RWPE1 (cell line): Measurements from ENCODE around the gene NPNT.

ENCODE experiments used
- CTCF ChIA-PET: fragments of 350-600 bp; sonication (Branson Sonifier 250); formaldehyde crosslinking; extraction: SDS; loops from one replicate; lab custom pipeline; 2021; lab: Yijun Ruan, JAX
- POLR2A ChIA-PET: fragments of 400-600 bp; formaldehyde crosslinking; extraction: SDS; loops from one replicate; lab custom pipeline; 2020; ENCODE audit warnings: antibody characterized with exemption; ENCODE audit not compliant: low non-redundant PET; lab: Yijun Ruan, JAX
- DNase-seq: peaks from one replicate; pipeline ENCODE4 v3.0.0; 2012; ENCODE audit warnings: low spot score
- H3K27ac ChIP-seq: fragments of 450-650 bp; 2 replicates; pipeline ENCODE4 v1.5.1; 2017
- CTCF ChIP-seq: fragments of 450-650 bp; conservative IDR thresholded peaks from 2 replicates; pipeline ENCODE4 v1.5.1; 2017; ENCODE audit warnings: low read depth, mild to moderate bottlenecking

NPNT gene

DNA sequence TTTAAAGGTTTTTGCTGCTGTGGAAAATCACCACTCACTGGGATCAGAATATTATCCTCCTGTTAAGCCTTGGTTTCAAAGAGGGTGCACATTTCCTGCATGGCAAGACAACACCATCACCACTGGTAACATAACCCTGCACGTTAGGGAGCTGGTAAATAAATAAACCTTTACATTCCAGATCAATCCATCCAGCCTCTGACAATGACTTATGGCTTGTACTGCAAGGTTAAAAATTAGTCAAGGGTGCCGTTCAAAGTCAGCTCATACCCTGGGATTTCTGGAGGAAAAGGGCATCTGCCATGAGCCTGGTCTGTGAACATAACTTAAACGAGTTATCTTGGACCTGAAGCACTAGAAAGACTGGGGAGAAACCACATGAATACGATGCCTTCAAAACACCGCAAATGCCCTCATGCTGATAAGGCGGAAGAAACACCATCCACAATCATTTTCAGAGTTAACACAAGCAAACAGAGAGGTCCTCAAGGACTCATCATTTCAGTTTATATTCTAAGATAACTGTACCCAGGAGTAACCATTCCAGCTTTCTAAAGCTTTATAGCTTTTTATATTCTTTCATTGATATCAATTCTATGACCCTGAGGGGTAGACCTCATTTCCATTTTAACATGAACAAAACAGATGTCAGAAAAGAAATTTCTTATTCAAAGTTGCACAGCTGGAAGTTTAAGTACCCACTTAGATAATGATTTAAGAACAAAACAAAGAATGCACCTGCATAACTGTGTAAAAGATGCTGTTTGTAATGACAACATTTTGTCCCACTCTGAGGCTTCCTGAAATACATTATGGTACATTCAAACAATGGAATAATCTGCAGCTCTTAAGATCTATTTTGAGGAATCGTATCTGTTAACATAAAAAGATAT, 103.1 kb downstream of the NPNT start:
- no peak overlapping the region for H3K27ac ChIP-seq
- no peak for DNase-seq
- ChIA-PET POLR2A (no interaction called here), CTCF (no interaction called here)
- no peak for TF ChIP-seq CTCF

DNA sequence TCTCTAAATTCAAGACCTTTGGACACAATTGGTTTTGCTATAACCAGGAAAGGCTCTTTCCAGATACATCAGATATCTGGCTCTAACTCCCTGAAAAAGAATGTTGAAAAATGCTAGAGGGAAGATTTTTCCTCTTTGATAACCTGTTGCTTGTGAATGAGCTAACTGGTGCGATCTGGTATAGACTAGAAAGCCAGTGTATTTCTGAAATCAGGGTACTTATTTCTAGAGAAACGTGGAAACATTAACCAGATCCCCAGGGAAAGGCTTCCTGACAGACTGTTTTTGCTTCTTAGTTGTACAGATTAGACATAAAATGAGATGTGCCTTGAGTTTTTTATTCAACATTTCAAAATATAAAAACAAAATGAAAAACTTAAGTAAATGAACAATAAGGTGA, 107.7 kb downstream of the NPNT start:
- no peak overlapping the region for H3K27ac ChIP-seq
- DNase-seq, result no peak
- ChIA-PET CTCF (no interaction called here), POLR2A (no interaction called here)
- TF ChIP-seq CTCF, result no peak

DNA sequence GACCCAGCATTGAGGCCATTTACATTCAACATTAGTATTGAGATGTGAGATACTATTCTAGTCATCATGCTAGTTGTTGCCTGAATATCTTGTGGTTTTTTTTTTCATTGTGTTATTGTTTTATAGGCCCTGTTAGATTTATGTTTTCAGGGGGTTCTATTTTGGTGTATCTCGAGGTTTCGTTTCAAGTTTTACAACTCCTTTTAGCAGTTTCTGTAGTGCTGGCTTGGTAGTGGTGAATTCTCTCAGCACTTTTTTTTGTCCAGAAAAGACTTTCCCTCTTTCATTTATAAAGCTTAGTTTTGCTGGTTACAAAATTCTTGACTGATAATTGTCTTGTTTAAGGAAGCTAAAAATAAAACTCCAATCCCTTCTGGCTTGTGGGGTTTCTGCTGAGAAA, 115.5 kb downstream of the NPNT start:
- POLR2A ChIA-PET, result no interaction called here
- CTCF ChIA-PET, result no interaction called here
- no peak for TF ChIP-seq CTCF
- H3K27ac ChIP-seq, result no peak overlapping the region
- DNase-seq, result no peak

GRCh38 chr4:106011387-106011786, 116.1 kb downstream of the NPNT start:
- H3K27ac ChIP-seq, result no peak overlapping the region
- no peak for TF ChIP-seq CTCF
- POLR2A ChIA-PET, result no interaction called here
- CTCF ChIA-PET, result interaction anchor here (0.7 kb wide), 1 partner anchor 51 kb away, joined by 3 read pairs; no protein-coding TSS in a partner anchor
- no peak for DNase-seq

DNA sequence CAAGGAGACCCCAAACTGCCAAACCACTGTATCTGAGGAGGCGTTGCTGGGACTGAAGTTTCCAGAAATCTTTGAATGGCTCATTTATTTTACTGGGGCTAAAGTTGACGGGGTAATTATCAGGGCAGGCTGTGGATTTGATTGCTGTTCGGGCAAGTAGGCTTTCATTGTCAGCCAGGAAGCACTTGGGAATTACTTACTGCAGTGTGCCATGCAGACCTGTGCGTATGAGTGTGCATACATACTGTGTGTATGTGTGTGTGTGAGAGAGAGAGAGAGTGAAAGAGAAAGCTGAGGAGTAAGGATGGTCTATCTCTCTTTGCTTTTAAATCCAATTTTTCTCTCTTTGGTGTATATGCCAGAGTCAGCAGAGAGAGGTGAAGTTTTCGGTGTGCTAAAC, 122.7 kb downstream of the NPNT start:
- TF ChIP-seq CTCF, result no peak
- CTCF ChIA-PET, result interaction anchor here (0.5 kb wide), 1 partner anchor 720 kb away, joined by 4 read pairs; no protein-coding TSS in a partner anchor
- DNase-seq, result no peak
- H3K27ac ChIP-seq, result no peak overlapping the region
- POLR2A ChIA-PET, result no interaction called here

GRCh38 chr4:106019771-106020170, 124.5 kb downstream of the NPNT start:
- ChIA-PET CTCF (no interaction called here), POLR2A (no interaction called here)
- no peak for DNase-seq
- no peak overlapping the region for H3K27ac ChIP-seq
- TF ChIP-seq CTCF, result no peak
